ENCODE results near the gene SFSWAP. TPM values are rescaled to one million over a fixed set of nuclear protein-coding genes. Genes with fewer than 3 reads are reported as not detected.

The SFSWAP gene
- total RNA-seq, 1 donor from 2014 or later: 21.2 TPM

DNA sequence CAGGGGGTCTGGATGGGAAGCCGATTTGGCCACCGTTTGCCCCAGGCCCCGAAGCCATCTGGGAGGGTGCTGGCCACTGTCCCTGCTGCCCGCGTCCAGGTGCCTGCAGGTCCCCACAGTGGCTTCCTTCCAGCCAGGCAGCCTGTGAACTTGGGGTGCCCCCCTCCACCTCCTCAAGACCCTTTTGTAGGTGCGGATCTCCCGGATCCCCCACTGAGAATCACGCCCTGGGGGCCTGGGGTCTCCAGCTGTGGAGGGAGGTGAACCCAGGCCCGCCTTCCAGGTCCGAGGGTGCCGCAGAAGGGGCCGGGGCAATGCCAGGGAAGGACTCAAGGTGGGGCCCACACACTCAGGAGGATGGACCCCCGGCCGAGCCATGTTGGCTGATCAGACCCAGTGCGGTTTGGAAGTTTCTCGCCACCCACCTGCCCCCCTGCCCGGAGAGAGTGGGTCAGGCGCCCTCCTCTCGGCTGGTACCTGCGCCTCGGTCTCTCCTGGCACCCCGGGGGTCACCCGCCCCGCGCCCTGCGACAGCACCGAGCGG lies 119.0 kb downstream of the SFSWAP start:
- DNase-seq (ENCODE audit: low spot score in 2 of 2) (no peak), FAIRE-seq (no peak)

GRCh38 chr12:131830335-131830913 lies 119.5 kb downstream of the SFSWAP start:
- no peak for FAIRE-seq
- peak; percentile 82 to 85 for DNase-seq (ENCODE audit: low spot score in 2 of 2)

GRCh38 chr12:131830914-131831571 lies 120.2 kb downstream of the SFSWAP start:
- FAIRE-seq (no peak), DNase-seq (ENCODE audit: low spot score in 2 of 2) (no peak)

GRCh38 chr12:131831635-131832041 lies 120.7 kb downstream of the SFSWAP start:
- DNase-seq (ENCODE audit: low spot score in 2 of 2): no peak
- no peak for FAIRE-seq

- FAIRE-seq (no peak), DNase-seq (ENCODE audit: low spot score in 2 of 2) (peak; percentile 64 to 67)
Observed at GRCh38 chr12:131832321-131833231, 121.7 kb downstream of the SFSWAP start.

DNA sequence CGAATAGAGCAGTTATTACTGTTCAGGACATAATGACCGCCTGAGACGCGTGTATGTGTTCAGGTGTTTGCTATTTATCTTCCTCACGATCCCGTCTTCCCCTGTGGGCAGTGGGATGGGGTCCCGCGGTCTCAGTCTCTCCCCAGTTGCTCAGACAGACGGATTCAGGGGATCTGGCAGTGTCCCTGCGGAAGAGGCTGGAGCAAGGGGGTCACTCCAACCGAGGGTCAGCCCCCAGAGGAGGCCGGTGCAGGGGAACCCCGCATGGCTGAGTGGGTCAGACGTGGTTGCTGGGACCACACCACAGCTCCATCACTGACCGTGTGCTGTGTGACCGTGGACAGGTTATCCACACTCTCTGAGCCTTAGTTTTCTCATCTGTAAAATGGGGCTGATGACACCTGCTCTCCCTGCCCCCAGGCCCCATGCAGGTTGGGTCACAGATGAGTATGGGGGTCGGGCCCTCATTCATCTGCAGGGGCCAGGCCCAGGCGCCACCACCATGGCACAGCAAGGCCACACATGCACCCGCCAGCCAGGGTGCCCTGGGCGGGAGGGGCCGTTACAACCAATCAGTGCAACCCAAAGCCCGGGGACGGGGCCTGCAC lies 122.5 kb downstream of the SFSWAP start:
- FAIRE-seq (no peak), DNase-seq (ENCODE audit: low spot score in 2 of 2) (no peak)

DNA sequence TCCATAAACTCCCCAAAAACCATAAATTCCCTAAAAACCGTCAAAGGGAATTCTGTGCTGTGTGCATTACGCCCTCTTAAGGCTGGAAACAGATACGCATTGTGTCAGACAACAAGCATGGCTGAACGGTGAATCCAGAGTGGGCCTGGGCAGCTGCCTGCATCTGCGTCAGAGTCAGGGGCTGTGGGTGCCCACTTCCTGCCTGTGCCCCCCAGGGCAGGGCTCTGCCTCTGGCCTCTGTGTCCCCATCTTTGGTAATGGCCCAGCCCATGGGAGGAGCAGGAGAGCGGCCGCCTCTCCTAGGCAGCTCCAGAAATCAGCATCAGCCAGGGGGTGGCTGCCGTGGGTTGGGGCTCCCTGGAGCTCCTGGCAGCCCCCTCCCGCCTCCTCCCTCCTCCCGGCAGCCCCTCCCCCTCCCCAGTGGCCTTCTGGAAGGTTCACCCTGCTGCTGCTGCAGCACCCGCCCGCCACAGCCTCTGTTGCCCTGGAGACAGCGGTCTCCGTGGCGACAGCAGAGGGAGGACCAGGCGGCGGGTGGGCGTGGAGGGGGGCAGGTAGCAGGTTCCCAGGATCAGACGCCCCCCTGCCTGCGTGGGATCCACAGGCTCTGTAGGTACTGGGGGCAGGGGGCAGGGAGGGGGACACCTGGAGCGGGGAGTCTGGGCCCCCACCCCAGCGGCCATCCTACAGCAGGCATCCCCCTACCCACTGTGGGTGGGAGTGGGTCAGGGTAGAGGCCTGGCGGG lies 123.2 kb downstream of the SFSWAP start:
- DNase-seq (ENCODE audit: low spot score in 2 of 2) (peak in 1 of 2 donors; percentile 58), FAIRE-seq (no peak)

- DNase-seq (ENCODE audit: low spot score in 2 of 2): no peak
- FAIRE-seq: no peak
Observed at GRCh38 chr12:131834798-131835615, 124.1 kb downstream of the SFSWAP start.

DNA sequence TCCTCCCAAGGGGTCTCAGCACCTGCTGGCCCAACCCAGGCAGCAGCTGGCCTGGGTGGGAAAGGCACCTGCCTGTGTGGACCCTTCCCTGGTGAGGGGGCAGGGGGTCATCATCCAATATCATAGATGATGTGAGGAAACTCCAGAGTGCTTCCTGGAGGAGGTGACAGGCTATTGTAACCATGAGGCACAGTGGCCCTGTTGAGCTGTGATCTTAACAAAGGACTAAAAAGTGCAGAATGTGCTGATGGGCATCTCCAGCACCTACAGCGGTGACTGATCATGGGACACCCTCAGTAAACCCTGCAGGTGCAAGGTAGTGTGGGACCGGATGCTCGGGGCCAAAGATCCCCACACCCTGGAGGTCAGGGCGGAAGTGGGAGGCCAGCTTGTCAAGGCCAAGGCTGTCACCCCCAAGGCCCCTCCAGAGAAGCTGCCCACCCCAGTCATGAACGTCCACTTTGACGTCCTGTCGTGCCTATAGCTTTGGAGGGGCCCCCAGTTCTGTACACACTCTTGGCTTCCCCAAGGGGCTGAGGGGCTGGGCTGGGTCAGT lies 124.8 kb downstream of the SFSWAP start:
- FAIRE-seq (no peak), DNase-seq (ENCODE audit: low spot score in 2 of 2) (no peak)

DNA sequence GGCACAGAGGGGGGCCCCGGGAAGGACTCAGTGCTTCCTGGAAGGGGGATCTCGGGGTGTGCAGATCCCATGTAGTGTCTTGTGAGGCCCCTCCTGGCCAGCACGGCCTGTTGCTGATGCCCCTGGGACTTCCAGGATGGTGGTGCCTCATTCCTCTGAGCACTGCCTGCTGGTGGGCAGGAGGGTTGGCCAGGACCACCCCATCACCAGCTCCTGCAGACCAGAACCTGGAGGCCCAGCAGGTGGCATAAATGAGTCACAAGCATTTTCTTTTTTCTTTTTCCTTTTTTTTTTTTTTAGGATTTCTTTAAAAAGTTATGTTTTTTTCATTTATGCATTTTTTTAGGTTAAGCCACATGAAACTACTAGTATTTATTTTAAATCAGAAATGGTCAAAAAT lies 125.3 kb downstream of the SFSWAP start:
- DNase-seq (ENCODE audit: low spot score in 2 of 2): no peak
- FAIRE-seq: no peak

DNA sequence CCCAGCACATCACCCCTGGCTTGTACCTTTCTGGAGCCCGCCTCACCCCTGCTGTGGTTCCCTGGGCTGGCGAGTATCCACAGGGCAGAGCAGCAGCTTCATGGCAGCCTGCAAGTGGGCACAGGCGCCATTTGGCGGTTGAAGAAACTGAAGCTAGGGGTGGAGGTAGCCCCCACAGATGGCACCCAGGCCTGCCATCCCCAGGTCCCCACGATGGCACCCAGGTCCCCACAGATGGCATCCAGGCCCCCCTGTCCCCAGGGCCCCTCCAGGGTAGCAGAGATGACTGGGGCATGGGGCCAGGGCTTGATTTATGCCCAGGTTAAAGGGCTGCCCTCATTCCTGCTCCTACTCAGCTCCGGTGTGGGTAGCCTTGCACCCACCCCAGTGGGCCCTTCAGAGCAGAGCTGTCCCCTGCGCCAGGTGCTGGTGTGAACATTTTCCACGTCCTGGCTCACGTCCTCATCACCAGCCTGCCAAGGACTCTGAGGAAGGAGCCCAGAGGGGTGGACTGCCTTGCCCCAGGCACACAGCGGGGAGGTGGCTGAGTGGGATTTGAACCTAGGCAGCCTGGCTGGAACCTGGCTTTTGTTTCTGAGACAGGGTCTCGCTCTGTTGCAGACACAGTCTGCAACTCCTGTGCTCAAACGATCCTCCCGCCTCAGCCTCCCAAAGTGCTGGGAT lies 126.0 kb downstream of the SFSWAP start:
- DNase-seq (ENCODE audit: low spot score in 2 of 2) (no peak), FAIRE-seq (no peak)

- DNase-seq (ENCODE audit: low spot score in 2 of 2) (no peak), FAIRE-seq (no peak)
Observed at GRCh38 chr12:131840643-131841416, 129.9 kb downstream of the SFSWAP start.

DNA sequence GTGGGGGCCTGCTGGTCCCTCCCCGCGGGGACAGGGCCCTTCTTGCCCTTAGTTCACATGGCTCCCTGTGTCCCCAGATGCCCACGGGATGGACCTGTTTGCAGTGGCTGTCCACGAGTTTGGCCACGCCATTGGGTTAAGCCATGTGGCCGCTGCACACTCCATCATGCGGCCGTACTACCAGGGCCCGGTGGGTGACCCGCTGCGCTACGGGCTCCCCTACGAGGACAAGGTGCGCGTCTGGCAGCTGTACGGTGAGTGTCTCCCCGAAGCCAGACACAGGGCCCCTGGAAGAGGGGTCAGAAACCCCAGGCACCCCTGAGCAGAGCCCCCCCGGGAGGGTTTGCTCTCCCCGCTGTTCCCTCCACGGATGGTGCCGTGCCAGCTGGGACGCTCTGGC lies 130.7 kb downstream of the SFSWAP start:
- no peak for DNase-seq (ENCODE audit: low spot score in 2 of 2)
- no peak for FAIRE-seq

DNA sequence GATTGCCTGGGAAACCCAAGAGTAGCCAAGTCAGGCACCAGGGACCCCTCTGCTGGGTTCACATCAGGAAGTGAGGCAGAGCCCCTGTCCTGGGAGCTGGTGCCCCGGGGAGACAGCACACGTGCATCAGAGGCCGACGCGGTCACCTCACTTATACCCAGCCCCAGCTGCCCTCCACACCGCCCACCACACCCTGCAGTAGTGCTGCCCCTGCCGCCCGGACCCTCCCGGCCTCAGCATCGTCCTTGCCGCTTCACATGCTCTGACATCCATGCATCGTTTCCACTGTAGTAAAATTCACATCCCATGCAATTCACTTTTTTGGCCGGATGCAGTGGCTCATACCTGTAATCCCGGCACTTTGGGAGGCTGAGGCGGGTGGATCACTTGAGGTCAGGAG lies 131.3 kb downstream of the SFSWAP start:
- DNase-seq (ENCODE audit: low spot score in 2 of 2) (no peak), FAIRE-seq (no peak)

GRCh38 chr12:131843527-131843926 lies 132.6 kb downstream of the SFSWAP start:
- FAIRE-seq (no peak), DNase-seq (ENCODE audit: low spot score in 2 of 2) (no peak)

DNA sequence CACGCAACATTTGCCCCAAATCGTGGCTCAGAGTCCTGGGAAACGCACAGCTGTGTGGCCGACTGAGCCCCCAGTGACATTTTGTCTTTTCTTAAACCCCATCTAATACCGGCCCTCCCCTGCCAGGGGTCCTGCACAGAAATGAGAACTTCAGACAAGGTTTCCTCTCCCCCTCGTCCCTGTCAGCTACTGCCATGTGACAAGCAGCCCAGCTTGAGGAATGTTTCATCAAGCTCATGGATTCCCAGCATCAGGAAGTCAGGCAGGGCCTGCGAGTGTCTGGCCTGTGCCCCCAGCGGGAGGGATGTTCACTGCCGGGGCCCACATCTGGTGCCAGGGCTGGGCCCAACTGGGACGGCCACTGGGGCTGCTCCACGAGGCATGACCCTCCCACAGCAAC lies 133.2 kb downstream of the SFSWAP start:
- FAIRE-seq: no peak
- no peak for DNase-seq (ENCODE audit: low spot score in 2 of 2)

DNA sequence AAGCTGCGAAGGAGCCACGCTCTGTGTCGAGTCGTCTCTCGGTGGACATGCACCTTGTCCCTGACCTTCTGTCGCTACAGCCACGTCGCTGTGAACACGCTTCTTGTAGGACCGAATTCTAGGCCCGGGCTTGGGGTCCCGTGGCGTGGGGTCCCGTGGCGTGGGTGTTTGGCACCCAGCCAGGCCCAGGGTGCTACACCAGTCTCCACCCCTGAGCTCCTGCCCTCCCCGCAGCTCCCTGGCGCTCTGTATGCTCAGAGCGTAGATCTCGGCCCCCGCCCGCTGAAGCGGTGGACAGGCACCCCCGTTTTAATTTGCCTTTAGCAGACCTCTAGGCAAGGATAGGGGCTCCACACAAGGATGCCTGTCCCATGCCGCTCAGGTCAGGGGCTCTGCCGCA lies 133.8 kb downstream of the SFSWAP start:
- FAIRE-seq (no peak), DNase-seq (ENCODE audit: low spot score in 2 of 2) (no peak)

DNA sequence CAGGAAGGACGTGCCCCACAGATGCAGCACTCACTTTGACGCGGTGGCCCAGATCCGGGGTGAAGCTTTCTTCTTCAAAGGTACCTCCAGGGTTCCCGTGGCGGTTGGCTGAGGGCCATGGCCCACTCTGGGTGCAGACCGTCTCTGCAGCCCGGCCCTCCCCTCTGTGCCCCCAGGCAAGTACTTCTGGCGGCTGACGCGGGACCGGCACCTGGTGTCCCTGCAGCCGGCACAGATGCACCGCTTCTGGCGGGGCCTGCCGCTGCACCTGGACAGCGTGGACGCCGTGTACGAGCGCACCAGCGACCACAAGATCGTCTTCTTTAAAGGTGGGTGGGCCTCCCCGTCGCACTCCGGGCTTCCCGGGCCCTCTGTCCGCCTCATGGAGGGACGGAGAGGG lies 134.2 kb downstream of the SFSWAP start:
- no peak for FAIRE-seq
- DNase-seq (ENCODE audit: low spot score in 2 of 2): no peak

Measured in frontal cortex (tissue), 4 donors.